ENCODE results near the gene ARID3B. TPM values are rescaled to one million over a fixed set of nuclear protein-coding genes. Genes with fewer than 3 reads are reported as not detected.

The ARID3B gene
- total RNA-seq, 1 donor from 2014 or later, result 22.1 TPM

- H3K27me3 Mint-ChIP-seq (ENCODE audit: low read depth), result no peaks in the 10 kb centered on the region
- H3K4me3 Mint-ChIP-seq, result no peak overlapping the region
- TF ChIP-seq CTCF (IDR thresholded peaks at IDR 0.05; ENCODE audit: unreplicated experiment), result no peak
- H3K4me1 Mint-ChIP-seq, result peaks cover 20% of the 10 kb centered on the region
- no peak for DNase-seq (ENCODE audit: low spot score in 2 of 2, unreplicated experiment in 2 of 2)
- H3K36me3 Mint-ChIP-seq, result peaks cover 22% of the 10 kb centered on the region
- H3K9me3 Mint-ChIP-seq, result no peaks in the 10 kb centered on the region
- no peak overlapping the region for H3K27ac Mint-ChIP-seq
These were observed 80.5 kb downstream of the ARID3B start for GRCh38 chr15:74621546-74621920.

DNA sequence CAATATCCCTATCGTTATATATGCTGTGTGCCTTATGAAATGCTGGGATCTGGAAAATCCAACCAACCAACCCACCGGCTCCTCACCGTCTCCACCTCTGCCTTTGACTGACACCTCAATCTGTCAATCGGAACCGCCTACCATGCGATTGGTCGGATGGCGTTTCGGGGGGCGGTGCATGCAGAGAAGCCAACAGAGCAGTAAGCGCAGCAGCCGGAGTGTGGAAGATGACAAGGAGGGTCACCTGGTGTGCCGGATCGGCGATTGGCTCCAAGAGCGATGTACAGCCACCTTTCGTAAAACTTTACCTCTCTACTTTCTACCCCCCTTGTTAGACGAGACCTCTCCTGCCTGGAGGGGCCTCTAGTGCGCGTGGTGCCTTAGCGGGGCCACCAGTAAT, 80.9 kb downstream of the ARID3B start:
- TF ChIP-seq CTCF (IDR thresholded peaks at IDR 0.05; ENCODE audit: unreplicated experiment), result no peak
- peaks cover 16% of the 10 kb centered on the region for H3K4me1 Mint-ChIP-seq
- DNase-seq (ENCODE audit: low spot score in 2 of 2, unreplicated experiment in 2 of 2), result no peak
- H3K4me3 Mint-ChIP-seq, result no peak overlapping the region
- no peaks in the 10 kb centered on the region for H3K9me3 Mint-ChIP-seq
- no peaks in the 10 kb centered on the region for H3K27me3 Mint-ChIP-seq (ENCODE audit: low read depth)
- no peak overlapping the region for H3K27ac Mint-ChIP-seq
- peaks cover 22% of the 10 kb centered on the region for H3K36me3 Mint-ChIP-seq

- H3K9me3 Mint-ChIP-seq, result no peaks in the 10 kb centered on the region
- TF ChIP-seq CTCF (IDR thresholded peaks at IDR 0.05; ENCODE audit: unreplicated experiment), result no peak
- peaks cover 22% of the 10 kb centered on the region for H3K36me3 Mint-ChIP-seq
- no peaks in the 10 kb centered on the region for H3K27me3 Mint-ChIP-seq (ENCODE audit: low read depth)
- no peak overlapping the region for H3K27ac Mint-ChIP-seq
- H3K4me3 Mint-ChIP-seq, result no peak overlapping the region
- H3K4me1 Mint-ChIP-seq, result peaks cover 8% of the 10 kb centered on the region
- DNase-seq (ENCODE audit: low spot score in 2 of 2, unreplicated experiment in 2 of 2), result no peak
These were observed 81.7 kb downstream of the ARID3B start for GRCh38 chr15:74622758-74623157.

DNA sequence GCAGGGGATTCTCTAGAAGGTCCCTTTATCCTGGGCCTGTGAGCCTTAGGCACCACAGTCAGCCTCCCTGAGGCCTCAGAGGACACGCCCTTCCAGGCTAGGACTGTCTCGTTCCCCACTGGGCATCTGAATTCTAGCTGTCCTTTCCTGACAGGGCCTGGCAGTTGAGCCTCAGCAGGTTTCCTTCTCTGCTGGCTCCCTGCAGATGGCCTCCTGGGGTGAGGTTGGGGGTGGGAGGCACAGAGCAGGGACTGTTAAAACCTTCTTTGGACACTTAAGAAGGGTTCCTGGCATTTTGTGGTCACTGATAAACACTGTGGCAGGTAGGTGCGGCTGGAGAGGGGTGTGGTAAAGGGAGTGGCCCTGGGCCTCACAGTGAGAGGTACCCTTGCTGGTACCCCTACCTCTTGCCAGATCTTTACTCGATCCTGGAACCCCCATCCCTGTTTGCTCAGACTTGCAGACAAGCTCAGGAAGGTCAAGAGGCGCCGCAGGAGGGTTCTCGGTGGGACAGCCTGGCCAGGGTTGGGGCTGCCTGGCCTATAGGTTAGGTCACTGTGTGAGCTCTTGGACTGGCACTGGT, 83.1 kb downstream of the ARID3B start:
- no peak for TF ChIP-seq CTCF (IDR thresholded peaks at IDR 0.05; ENCODE audit: unreplicated experiment)
- Mint-ChIP-seq H3K27me3 (ENCODE audit: low read depth) (no peaks in the 10 kb centered on the region), H3K4me1 (peaks cover 7% of the 10 kb centered on the region), H3K27ac (no peak overlapping the region), H3K36me3 (peaks cover 23% of the 10 kb centered on the region), H3K4me3 (no peak overlapping the region), H3K9me3 (no peaks in the 10 kb centered on the region)
- DNase-seq (ENCODE audit: low spot score in 2 of 2, unreplicated experiment in 2 of 2), result no peak

GRCh38 chr15:74625693-74626092, 84.7 kb downstream of the ARID3B start:
- Mint-ChIP-seq H3K36me3 (peaks cover 25% of the 10 kb centered on the region), H3K27me3 (ENCODE audit: low read depth) (no peaks in the 10 kb centered on the region), H3K4me3 (no peak overlapping the region), H3K9me3 (no peaks in the 10 kb centered on the region), H3K27ac (no peak overlapping the region), H3K4me1 (peaks cover 7% of the 10 kb centered on the region)
- no peak for DNase-seq (ENCODE audit: low spot score in 2 of 2, unreplicated experiment in 2 of 2)
- TF ChIP-seq CTCF (IDR thresholded peaks at IDR 0.05; ENCODE audit: unreplicated experiment), result no peak

GRCh38 chr15:74626336-74626735, 85.3 kb downstream of the ARID3B start:
- DNase-seq (ENCODE audit: low spot score in 2 of 2, unreplicated experiment in 2 of 2), result no peak
- no peaks in the 10 kb centered on the region for H3K9me3 Mint-ChIP-seq
- TF ChIP-seq CTCF (IDR thresholded peaks at IDR 0.05; ENCODE audit: unreplicated experiment), result no peak
- no peak overlapping the region for H3K27ac Mint-ChIP-seq
- peaks cover 20% of the 10 kb centered on the region for H3K36me3 Mint-ChIP-seq
- H3K4me1 Mint-ChIP-seq, result peaks cover 3% of the 10 kb centered on the region
- no peaks in the 10 kb centered on the region for H3K27me3 Mint-ChIP-seq (ENCODE audit: low read depth)
- no peak overlapping the region for H3K4me3 Mint-ChIP-seq

Measured in mesothelial cell of epicardium (in vitro differentiated cells).